Activated T-cell treated with anti-CD3 and anti-CD28 coated beads for 24 hours (primary cell): ENCODE measurements around the gene ADAMTS17.

Experiments used
- DNase-seq: peaks from one replicate; pipeline ENCODE4 v3.0.0-alpha.2; 2020; ENCODE audit warnings: low read depth

ADAMTS17 gene

GRCh38 chr15:100052716-100053473, 288.9 kb downstream of the ADAMTS17 start:
- no peak for DNase-seq

DNA sequence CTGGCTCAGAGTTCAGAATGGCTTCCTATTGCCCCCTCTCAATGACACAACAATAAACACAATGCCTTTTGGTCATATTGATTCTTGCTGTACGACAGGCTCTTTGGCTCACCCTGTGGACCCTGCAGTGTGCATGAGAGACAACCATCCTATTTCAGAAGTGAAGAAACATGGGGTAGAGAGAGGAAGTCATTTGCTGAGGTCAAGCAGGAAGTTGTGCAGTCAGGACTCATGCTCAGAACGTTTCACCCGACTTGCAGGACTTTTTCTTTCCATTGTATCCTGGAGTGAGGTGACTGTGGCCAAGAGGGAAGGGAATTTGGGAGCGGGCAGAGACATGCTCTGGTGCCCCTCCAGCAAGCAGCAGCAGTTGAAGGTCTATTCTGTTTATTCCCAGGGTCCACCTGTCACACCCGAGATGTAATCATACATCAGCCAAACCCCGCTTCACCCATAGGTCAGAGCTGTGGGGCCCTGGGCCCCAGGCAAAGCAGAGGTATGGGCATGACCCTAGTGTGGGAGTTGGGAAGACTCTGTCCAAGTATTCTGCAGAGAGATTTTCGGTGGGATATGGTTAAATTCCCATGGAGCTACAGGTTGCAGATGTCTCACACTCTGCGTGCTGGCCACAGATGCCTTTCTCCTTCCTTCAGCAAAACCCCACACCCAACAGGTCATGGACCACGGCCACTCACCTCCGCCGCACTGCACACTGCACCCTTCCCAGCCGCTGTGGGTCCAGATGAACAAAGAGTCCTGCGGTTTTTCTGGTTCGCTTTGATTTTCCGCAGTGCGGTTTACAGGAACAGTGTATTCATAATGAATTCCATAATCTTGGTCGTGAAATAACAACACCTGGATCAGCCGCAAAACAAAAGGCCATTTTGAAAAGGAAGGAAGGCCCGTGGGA, 290.6 kb downstream of the ADAMTS17 start:
- DNase-seq, result no peak

GRCh38 chr15:100049936-100050876, 291.6 kb downstream of the ADAMTS17 start:
- no peak for DNase-seq

DNA sequence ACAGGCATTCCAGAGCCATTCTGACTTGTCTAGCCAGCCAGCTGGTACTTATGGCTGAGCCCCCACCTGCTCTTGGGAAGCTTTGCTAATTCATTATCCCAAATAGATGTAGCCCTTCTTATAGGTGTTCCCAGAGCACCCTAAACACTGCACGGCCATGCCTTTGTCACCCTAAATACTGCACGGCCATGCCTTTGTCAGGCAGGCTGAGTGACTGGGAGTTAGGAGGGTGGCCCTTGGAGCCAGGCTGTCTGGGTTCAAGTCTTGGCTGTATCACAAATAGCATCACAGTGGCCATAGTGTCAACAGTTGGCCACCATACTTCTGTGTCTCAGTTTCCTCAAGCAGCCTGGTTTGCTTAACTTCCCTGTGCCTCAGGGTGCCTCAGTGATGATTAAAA, 292.3 kb downstream of the ADAMTS17 start:
- no peak for DNase-seq

- DNase-seq, result no peak
Observed at GRCh38 chr15:100048736-100049135, 293.0 kb downstream of the ADAMTS17 start.

GRCh38 chr15:100043692-100044091, 298.1 kb downstream of the ADAMTS17 start:
- DNase-seq, result no peak

GRCh38 chr15:100043068-100043641, 298.6 kb downstream of the ADAMTS17 start:
- DNase-seq, result no peak

DNA sequence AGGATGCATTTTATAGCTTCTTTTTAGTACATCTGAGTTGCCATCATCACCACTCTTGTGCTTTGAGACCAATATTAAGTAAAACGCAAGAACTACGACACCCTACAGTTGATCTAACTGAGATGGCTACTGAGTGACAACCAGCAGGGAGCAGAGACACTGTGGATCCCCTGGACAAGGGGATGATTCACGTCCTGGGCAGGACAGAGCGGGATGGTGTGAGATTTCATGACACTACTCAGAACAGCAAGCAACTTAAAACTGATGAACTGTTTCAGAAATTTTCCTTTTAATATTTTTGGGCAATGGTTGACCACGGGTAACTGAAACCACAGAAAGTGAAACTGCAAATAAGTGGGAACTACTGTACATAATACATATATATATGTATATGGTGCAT, 299.2 kb downstream of the ADAMTS17 start:
- no peak for DNase-seq

GRCh38 chr15:100041127-100041828, 300.5 kb downstream of the ADAMTS17 start:
- DNase-seq, result no peak

GRCh38 chr15:100039994-100040393, 301.8 kb downstream of the ADAMTS17 start:
- no peak for DNase-seq

DNA sequence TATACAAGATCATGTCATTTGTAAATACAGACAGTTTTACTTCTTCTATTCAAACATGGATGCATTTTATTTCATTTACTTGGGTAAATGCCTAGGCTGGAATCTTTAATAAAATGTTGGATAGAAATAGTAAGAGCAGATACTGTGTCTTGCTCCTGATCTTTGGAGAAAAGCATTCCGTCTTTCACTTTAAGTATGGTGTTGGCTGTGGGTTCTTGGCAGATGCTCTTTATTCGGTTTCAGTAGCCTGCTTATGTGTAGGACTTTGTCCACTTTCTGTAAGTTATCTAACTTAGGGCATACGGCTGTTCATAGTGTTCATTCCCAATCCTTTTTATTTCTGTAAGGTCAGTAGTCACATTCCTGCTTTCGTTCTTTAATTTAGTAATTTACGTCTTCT, 303.0 kb downstream of the ADAMTS17 start:
- DNase-seq, result no peak

GRCh38 chr15:100037901-100038300, 303.9 kb downstream of the ADAMTS17 start:
- DNase-seq, result no peak

- DNase-seq, result no peak
Observed at GRCh38 chr15:100036015-100036414, 305.8 kb downstream of the ADAMTS17 start.

GRCh38 chr15:100034191-100034590, 307.6 kb downstream of the ADAMTS17 start:
- DNase-seq, result no peak

- no peak for DNase-seq
Observed at GRCh38 chr15:100033140-100033857, 308.5 kb downstream of the ADAMTS17 start.

- no peak for DNase-seq
Observed at GRCh38 chr15:100032358-100033085, 309.3 kb downstream of the ADAMTS17 start.

GRCh38 chr15:100031665-100032357, 310.0 kb downstream of the ADAMTS17 start:
- no peak for DNase-seq

DNA sequence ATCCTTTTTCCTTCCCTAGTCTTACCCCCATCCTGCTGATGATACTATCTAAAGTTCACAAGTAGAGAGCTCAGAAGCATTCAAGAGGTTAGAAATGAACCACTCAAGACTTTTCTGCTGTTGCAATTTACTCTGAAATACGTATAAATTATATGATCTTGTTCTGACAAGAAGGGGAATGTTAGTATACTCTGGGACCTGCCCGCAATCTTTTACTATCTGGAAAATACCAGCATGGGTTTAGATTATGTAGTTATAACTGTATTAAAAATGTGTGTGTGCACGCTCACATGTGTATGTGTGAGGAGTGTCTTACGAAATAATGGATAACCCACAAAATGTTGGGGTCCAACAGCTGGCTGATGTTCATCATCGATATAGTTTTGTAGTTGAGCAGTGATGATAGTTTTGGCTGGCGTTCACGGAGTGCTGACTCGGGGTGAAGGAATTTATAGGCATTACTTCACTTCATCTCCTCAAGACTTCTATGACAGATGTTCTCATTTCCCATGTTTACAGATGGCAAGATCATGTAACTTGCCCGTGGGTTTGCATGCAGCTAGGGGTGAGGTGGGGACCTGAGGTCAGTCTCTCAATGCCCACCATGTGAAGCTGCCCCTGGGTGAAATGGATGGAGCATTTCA, 311.1 kb downstream of the ADAMTS17 start:
- no peak for DNase-seq
